ENCODE results near the gene FLRT3.

FLRT3 gene

DNA sequence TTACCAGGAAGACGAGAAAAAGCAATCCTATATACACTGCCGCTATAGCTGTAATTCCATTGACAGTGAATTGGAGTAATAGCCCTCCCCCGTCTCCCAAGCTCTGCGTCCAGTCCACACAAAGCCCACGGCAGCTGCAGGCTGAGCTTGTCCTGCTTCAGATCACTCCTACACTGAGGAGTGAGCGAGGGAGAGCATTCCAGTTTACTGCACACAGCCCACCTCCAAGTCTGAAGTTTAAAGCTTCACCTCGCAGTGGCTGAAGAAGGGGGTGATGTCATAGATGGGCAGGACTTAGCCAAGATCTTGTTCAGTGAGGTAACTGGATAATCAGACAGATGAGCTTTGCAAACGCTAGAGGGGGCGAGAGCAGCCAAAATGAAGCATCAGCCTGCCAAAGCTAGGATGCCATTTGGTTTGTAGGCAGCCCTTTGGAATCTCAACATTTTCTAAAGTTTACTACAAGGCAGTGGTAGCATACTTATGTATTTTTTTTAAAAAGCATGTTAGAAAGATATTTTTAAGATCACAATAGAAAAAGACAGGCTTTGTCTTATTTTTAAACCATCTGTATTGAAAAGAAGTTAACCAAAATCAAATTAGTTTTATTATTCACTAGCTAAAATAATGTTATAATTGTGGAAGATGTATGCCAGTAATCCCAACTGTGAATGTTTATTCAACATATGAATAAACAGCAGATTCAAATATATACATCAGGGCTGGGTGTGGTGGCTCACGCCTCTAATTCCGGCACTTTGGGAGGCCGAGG lies at the start of gene FLRT3:
Gene FLRT3, minus strand, starts transcription at position 213 of the 772 bp plus-strand sequence. CDS start 10,106 bp downstream, outside the sequence.
- no peak for DNase-seq (ENCODE audit: low read depth)

DNA sequence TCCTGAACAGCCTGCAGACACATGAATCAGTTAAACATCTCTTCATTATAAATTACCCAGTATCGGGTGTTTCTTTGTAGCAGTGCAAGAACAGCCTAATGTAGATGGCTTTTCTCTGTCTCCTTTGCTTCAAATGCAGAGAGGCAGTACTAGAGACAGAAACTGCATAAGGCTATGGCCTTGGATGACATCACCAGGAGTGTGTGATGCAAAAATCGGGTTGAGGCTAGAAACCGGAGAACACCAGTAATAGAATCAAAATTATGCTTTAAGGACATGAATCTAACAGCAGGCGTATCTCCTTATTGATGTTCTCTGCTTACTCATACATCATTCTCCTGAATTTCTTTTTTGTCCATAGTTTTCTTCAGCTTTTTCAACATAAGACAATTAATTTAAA lies 49.3 kb upstream of the FLRT3 start:
- no peak for DNase-seq (ENCODE audit: low read depth)

DNA sequence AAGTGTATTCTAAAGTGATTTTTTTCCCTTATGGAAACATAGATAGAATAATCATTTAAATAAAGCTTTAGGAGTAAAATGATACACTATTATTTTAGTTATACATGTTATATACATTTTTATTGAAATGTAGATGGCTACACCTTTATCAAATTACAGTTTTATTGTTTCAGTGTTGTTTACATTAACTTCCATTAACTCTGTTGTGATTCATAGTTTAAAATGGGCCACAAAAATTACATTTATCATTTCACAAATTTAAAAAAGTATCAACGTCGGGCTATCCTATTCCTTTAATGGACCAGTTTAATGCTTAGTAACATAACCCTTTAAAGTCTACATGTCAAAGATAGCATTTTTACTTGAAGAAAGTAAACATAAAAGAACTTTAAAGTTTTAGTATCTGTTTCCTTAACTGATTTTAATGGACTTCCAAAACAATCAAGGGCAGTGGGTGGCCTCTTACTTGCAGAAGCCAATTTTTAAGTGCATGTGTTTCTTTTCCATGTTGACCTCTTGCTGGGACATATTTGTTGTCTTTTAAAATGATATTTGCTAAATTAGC lies 47.8 kb upstream of the FLRT3 start:
- no peak for DNase-seq (ENCODE audit: low read depth)

DNA sequence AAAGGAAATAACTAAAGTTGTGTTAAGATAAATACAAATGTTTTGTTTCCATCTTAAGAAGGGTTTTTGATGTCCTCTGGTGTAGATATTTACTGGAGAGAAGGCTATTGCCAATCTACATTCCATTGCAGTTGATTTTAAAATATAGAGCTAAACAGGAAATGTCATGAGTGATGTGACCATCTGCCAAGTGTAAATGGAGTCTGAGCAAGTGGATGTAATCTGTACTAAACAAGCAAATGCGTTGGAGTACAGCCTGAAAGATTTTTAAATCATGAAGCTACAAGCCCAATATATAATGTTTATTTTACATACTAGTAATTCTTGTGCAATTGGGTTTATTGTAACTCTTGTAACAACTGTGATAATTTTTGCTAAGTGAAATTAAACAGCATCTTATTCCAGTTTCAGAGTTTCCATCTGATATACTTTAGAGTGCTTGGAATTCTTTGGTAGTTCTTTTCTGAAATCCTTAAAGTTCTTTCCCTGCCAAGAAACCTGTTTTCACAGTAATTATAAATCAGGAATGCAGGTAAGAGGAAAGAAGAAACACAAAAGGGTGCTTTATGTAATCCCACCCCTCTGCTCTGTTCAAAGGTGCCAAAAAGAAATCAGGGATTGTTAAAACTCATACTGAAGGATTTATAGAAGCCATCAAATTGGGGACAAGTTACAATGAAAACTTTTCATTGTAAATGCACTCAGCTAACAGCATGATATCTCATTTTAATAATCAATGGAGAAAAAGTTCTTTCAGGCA lies 47.2 kb upstream of the FLRT3 start:
- no peak for DNase-seq (ENCODE audit: low read depth)

DNA sequence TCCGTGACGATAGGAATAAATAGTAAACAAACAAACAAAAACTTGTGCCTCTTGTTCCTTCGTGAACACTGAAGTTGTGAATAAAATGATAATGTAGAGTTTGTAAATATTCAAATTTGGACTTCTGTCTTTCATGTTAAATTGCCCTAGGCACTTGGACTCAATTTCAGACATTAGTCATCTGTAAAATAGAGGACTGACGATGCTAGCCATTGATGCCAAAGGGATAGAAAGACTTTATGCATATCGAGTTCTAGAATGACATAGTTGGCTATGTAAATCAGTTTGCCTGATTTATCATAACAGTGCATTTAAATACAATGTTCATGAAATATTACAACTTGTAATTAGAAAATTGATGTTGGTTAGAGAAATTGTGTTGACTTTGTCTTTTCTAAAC lies 45.9 kb upstream of the FLRT3 start:
- no peak for DNase-seq (ENCODE audit: low read depth)

DNA sequence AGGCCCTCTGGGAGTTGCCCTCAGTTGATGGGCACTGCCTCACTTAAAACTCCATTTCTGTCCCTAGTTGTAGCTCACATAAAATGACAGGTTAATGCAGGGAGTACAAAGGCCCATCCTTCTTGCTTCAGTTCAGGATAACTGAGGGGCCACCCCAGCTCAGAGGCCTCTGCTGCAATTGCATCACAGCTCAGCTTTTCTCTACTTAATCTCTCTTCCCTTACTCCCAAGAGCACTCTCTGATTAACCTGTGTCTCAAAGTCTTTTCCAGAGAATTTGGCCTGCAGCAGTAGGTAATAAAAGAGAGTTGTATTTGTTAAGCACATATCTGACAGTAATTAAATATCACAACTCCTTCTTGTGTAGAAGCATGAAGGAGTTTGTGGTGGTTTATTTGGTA lies 40.9 kb upstream of the FLRT3 start:
- no peak for DNase-seq (ENCODE audit: low read depth)

DNA sequence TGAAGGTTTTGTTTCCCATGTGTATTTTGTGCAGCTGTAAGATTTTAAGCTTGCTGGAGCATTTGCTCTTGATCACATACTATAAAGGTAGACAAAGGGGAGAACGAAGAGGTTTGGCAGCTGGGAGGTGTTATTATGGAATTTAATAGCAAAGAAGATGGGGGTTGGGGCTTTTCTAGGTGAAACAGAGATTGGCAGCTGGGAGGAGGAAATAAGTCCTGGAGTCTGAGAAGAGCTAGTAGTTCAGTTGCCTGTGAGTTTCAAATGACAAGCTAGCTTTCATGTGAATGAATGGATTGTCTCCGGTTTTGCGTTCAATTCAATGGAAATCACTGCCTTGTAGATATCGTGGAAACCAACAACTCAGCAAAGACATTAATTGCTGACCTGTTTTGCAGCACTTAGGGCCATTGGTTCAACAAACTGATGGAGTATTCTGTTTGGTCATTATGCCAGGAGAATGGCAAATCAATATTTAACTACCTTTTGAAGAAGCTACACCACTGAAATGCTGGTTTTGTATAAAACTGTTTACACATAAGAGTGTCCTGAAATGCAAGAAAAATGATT lies 38.1 kb upstream of the FLRT3 start:
- no peak for DNase-seq (ENCODE audit: low read depth)

DNA sequence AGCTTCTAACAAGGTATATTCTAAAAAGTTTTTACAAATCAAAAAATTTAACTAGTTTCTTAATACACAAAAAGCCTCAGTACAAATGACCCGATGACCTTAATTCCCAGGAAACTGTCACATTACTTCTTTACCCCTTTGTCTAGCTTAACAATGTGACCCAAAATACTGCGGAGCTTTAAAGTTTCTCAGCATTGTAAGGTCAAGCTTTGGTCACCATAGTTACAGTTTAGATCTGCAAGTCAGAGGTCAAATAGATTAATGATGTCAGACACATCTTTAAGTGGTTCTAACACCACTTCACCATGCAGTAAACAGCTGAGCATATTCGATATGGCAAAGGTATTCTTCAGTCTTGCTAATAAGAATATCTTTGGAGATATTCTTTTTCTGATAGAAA lies 36.8 kb upstream of the FLRT3 start:
- DNase-seq (ENCODE audit: low read depth): no peak

DNA sequence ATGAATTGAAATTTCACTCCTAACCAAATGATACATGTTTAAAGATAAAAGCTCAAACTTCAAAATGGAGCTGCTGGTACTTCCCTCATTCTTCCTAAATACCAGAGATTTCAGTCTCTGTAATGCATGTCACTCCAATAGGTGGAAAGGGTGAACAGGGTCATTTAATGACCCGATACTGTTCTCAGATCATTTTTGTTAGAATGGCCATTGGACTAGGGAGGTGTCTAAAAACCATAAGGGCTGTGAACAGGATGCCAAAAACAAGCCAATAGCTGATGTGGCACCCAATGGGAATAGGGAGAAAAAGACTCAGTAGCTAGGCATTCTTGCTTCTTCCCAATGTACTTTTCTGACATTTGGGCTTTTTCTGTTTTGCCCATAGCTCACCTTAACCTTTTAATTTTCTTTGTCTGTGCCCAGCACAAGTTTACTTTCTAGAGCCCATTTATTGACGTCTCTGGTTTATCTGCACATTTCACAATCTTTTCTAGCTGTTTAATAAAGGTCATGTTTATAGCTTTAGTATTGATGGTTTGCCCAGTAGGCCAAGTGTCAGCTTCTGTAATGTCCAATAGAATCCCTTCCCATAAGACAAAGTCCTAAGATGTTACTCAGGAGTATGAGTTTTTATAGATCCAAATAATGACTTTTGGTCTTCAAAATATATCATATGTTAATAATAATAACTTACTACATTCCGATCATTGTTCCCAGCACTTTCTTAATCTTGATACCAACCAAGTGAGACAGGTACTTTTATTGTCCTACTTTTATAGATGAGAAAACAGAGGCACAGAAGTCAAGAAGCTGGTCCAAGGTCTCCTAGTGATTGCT lies 24.3 kb upstream of the FLRT3 start:
- DNase-seq (ENCODE audit: low read depth): no peak

DNA sequence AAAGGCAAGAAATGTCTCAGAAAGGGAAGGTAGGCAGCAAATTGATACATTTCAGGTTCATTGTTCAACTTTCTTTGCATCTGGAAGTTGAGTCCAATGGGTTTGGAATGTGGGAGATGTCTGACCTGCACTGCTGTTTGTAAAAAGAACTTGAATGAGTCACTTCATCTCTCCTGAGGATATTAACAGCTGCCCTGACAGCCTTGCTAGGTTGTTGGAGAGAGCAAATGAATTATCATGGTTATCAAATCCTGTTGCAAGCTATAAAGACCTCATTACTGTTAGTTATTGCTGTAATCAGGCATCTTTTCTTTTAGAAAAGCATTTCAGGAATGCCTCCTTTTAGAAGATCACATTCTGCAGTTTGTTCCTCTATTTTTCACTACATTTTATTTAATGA lies 23.0 kb upstream of the FLRT3 start:
- no peak for DNase-seq (ENCODE audit: low read depth)

DNA sequence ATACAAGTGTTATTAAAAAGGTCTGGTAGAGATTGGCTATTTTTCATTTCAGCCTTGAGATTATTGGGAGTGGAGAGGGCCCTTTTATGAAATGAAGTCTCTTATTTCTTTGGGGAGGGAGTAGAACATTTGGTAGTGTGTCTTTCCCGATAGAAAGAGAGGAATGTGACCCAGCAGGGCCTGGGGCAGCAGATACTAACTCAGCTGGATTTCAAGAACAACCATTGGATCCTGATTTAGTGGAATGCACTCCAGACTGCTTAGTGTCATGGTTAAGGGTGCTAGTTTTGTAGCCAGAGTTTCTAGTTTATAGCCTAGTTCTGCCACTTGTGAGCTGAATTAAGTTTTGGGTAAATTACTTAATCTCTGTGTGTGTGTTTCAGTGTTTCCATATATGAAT lies 18.4 kb upstream of the FLRT3 start:
- DNase-seq (ENCODE audit: low read depth): no peak

DNA sequence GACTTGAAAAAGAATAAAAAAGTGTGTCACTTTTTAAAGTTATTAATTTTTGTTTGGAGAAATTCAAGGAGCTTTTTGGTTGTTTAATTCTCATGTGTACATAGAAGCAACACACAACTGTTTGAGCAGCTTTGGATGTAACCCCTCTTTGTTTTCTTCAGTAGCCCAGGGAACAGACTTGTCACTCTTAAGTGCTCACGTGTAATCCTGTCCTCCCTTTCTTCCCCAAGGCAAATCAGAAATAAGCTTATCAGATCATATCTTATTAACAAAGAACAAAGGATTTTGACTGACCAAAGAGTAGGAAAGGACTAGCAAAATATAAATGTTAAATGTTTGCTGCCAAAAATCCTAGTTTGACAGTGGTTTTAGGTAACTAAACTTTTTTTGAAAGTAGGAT lies 7.3 kb upstream of the FLRT3 start:
- DNase-seq (ENCODE audit: low read depth): no peak

DNA sequence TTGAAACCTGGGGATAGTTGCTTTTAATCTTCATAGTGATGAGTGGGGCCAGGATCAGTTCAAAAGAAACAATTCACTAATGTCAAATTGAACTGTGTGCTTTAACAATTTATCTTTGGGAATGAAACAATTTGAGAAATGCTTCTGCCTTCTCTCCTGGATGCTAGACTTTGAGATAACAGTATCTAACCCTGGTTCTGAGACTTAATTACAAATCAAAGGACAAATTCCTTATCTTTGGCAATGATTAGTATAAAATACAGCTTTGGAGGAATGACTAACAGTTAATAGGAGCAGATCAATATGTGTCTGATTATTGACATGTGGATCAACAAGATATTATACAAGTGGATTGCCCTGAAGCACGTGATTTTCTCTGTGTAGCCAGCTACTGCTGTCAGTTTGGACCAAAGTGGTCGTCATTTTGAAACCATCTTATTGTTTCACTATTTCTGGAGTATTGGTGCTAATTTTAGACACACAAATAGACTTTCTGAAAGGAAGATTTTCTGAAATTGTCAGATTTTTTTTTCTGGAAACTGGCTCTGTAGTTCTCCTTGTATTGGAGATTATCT lies 6.2 kb upstream of the FLRT3 start:
- no peak for DNase-seq (ENCODE audit: low read depth)

DNA sequence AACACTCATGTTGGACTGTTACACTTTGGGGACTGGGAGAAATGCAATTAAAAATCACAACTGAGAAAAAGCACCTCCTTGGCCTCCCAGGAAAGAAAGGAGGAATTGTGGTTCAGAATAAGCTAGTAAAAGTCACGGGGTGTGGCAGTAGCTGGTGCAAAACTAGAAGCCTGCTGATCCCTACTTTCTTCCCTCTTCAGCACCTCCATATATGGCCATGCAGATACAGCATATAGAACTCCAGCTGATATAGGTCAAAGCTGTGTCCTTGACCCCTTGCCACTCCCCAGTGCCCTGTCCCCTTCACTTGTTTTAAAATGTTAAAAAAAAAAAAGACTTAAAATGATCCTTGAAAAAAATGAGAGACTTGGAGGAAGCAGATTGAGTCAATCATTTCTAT lies 5.5 kb upstream of the FLRT3 start:
- no peak for DNase-seq (ENCODE audit: low read depth)

DNA sequence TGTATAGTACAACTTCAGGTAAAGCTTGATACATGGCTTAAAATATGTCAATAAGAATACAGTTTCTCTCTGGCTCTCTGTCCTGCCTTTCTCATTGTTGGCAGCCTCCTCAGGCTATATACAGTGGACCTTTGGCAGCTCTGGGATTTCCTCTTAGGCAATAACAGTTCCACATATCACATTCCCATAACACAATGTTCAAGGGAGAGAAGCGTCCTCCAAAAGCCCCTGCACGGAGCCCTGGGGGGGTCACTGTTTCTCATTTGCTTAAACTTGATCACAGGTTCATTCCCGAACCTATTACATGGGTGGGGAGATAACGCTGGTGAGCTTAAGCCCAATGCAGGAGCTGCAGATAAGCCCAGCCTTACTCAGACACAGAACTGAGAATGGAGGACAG lies 4.4 kb upstream of the FLRT3 start:
- DNase-seq (ENCODE audit: low read depth): no peak

DNA sequence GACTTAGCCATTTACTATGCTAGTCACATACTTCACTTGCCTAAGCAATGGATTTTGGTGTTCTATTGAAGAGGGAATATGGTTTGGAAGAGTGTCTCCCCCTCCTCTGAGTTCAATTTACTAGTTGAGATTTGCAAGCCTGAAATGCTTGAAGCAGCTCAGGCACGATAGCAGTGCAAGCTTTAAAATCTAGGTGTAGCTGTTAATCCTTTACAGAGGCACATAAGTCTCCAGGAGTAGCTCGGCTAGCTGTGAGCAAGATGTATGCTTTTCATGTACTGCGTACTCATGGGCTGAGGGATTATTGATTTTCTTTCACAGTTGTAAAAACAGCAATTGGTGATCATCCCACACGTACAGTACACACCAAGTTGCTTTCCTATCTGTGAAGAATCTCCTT lies 726 bp downstream of the FLRT3 start:
- no peak for DNase-seq (ENCODE audit: low read depth)

DNA sequence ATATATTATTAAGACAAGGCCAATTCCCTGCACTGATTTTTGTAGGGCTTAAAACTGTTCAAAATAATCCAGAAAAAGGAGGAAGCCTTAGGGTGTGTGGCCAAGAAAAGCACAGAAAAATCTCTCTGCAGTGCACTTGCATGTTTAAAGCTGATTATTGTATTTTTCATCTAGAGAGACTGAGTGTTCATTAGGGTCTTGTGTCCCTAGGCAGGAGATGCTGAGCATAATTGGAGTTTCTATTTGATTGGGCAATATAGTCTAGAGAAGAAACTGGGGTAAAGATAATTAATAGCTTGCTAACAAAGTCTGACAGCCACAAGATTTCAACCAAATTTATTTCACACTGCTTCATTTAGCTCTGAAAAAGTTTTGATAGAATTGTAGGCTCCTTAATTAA lies 2.4 kb downstream of the FLRT3 start:
- no peak for DNase-seq (ENCODE audit: low read depth)

DNA sequence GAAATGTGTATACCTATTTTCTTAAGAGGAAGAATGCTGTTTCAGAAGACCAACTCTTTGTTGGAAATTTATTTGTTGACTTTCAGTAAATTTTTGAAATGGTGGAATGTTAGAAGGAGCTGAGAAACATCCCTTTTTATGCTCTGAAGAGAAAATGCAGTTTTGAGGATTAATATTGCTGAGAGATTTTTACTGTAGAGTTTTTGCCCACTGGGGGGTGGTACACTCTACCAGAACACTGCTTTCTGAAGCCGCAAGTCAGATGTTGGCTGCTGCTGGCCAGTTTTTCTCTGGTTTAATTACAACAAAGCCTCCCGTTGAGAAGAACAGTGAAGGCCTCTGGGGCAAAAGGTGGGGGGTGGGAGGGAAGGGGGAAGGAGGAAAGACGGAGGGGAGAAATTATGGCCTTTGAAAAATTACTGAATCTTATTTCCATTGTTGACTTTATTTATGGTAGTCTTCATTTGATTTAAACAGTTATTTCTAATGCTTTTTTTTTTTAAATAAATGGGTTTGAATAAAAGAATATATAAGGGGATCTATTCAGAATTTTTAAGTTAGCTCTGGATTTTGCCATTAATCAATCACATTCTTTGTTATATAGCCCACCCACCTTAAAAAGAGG lies 3.0 kb downstream of the FLRT3 start:
- no peak for DNase-seq (ENCODE audit: low read depth)

DNA sequence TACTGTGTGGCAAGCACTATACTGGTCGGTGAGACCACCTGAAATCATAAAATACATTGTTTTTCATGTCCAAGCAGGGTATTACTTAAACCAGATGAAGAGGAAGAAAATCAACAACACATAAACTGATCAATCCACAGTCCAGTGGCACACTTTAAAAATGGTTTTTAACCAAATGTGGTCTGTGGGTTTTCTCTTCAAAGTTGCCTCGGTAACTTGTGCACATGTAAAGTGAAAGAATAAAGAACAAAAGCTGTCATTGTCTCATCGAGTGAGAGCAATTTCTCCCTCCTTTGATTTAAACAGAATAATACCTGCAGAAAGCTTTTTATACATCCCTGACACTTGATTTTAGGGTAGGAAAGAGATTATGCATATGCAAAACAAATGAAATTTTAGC lies 3.7 kb downstream of the FLRT3 start:
- no peak for DNase-seq (ENCODE audit: low read depth)

DNA sequence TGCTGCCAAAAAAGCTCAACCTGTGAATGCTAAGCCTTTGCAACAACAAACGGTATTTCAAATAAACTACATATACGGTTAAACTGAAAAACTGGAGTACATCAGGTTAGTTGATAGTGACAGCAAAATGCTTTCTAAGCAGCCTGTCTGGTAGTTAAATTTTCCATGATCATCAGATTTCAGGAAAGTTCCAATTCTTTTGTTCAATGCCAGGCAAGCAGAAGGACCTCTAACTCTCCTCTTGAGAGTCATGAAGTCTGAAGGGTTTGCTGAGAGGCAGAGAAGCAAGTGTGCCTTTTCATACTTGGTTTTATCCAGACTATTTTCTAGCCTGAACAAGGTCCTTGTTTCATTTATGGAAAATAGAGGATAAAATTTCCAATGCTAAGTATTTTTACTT lies 4.5 kb downstream of the FLRT3 start:
- DNase-seq (ENCODE audit: low read depth): no peak

DNA sequence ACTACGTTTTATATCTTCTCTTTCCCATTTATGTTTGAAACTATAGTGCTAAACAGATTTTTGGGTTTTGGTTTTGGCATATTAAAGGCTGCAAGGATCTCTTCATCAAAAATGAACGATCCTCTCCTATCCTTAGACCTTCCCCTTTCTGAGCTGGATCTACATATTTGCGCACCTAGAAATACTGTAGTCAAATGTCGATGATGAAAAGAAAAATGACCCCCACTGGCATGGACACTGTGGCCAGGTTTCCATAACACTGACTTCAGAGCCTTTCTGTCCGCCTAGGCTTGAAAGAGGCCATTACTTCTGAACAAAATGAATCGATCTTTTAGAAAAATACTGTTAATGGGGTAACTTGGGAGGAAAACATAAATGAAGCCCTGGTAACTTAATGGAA lies 5.8 kb downstream of the FLRT3 start:
- DNase-seq (ENCODE audit: low read depth): no peak

Measured in stimulated activated CD8-positive, alpha-beta memory T cell treated with anti-CD3 and anti-CD28 coated beads, Interleukin-15, amount 100 ng/mL, for 1 hour (primary cell).